SH-SY5Y (cell line): ENCODE results near the gene ZNF132.

ENCODE experiments used
- GATA2 ChIP-seq: IDR thresholded peaks from 2 replicates; pipeline ENCODE4 v1.6.1; 2011; ENCODE audit warnings: mild to moderate bottlenecking, low read depth, low read length
- GATA3 ChIP-seq: IDR thresholded peaks from 2 replicates; pipeline ENCODE4 v1.6.1; 2011; ENCODE audit warnings: low read depth, mild to moderate bottlenecking, low read length, moderate library complexity

- TF ChIP-seq GATA2 (no peak), GATA3 (no peak)
Observed at GRCh38 chr19:58398545-58398944, 41.4 kb downstream of the ZNF132 start.
